ENCODE data around the gene OR2G2.

- TF ChIP-seq CTCF (IDR thresholded peaks at IDR 0.05; ENCODE audit: extremely low read depth in 1 of 2, insufficient read depth in 1 of 2, low read depth in 1 of 2, low read length in 2 of 2) = no peak
- TF ChIP-seq POLR2AphosphoS5 (IDR thresholded peaks at IDR 0.05; ENCODE audit: insufficient read depth, low read depth, low read length) = no peak
- TF ChIP-seq EZH2 (IDR thresholded peaks at IDR 0.05; ENCODE audit: borderline replicate concordance, low read depth, low read length, severe bottlenecking) = no peak
- TF ChIP-seq POLR2A (IDR thresholded peaks at IDR 0.05; ENCODE audit: low read depth, low read length) = no peak
- TF ChIP-seq JUN (IDR thresholded peaks at IDR 0.05; ENCODE audit: borderline replicate concordance, insufficient read depth, insufficient read length, low read depth) = no peak
- TF ChIP-seq MAX (IDR thresholded peaks at IDR 0.05; ENCODE audit: insufficient read depth, insufficient read length) = no peak
Observed at GRCh38 chr1:247538561-247538960, 49.6 kb upstream of the OR2G2 start.
